Measurements from ENCODE around the gene DAP. TPM values are rescaled to one million over a fixed set of nuclear protein-coding genes. Genes with fewer than 3 reads are reported as not detected.

Gene DAP
- total and polyA plus RNA-seq, 4 donors = 36.6 to 122 (median 101) TPM

DNA sequence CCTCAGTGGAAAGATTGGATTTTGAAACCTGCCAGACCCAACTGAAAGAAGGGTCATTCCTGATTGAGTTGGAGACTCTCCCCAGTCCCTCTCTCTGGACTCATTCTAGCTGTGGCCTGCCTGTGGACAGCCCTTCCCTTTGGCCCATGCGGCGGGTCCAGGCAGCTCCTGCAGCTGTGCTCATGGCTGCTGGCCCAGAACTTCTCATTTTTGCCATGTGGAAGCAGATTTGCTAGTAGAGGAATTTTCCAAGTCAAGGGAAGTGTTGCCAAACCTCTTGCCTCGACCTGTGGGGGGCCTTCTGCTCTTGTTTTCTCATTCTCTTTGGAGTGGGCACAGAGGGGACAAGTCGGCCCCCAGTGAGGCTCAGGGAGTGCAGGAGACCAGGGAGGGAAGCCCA is 108.0 kb downstream of the DAP start:
- Histone ChIP-seq H3K4me3 (ENCODE audit: low read depth in 1 of 3, low read length in 3 of 3) (no peak overlapping the region), H3K36me3 (ENCODE audit: control insufficient read depth in 4 of 4, insufficient read depth in 3 of 4, low read depth in 1 of 4, low read length in 3 of 4) (no peaks in the 10 kb centered on the region), H3K27ac (ENCODE audit: low read depth in 1 of 2, low read length in 2 of 2) (no peak overlapping the region), H3K27me3 (ENCODE audit: control insufficient read depth in 4 of 4, insufficient read depth in 4 of 4, low read length in 3 of 4) (no peaks in the 10 kb centered on the region), H3K4me1 (ENCODE audit: control insufficient read depth in 4 of 4, insufficient read depth in 4 of 4, low read length in 3 of 4) (peaks cover 0 to 5% (median 0%) of the 10 kb centered on the region in 4 donors), H3K9ac (ENCODE audit: low read depth in 1 of 2, low read length in 2 of 2) (no peak overlapping the region), H3K9me3 (ENCODE audit: control insufficient read depth in 4 of 4, low read length in 3 of 4) (no peaks in the 10 kb centered on the region)
- 55% methylated on average over 4 of the region's 4 CpGs for WGBS
- no peak for DNase-seq (ENCODE audit: low spot score)
- TF ChIP-seq HNF4G (IDR thresholded peaks at IDR 0.05) (no peak), ATF3 (IDR thresholded peaks at IDR 0.05) (no peak), REST (IDR thresholded peaks at IDR 0.05) (no peak), MAX (IDR thresholded peaks at IDR 0.05) (no peak), ZBTB33 (IDR thresholded peaks at IDR 0.05) (no peak), SP1 (IDR thresholded peaks at IDR 0.05) (no peak), FOXA2 (IDR thresholded peaks at IDR 0.05) (no peak), FOXA1 (IDR thresholded peaks at IDR 0.05) (no peak), TAF1 (conservative IDR thresholded peaks at IDR 0.05) (no peak), YY1 (IDR thresholded peaks at IDR 0.05) (no peak)
- TF ChIP-seq, protein P1, sequence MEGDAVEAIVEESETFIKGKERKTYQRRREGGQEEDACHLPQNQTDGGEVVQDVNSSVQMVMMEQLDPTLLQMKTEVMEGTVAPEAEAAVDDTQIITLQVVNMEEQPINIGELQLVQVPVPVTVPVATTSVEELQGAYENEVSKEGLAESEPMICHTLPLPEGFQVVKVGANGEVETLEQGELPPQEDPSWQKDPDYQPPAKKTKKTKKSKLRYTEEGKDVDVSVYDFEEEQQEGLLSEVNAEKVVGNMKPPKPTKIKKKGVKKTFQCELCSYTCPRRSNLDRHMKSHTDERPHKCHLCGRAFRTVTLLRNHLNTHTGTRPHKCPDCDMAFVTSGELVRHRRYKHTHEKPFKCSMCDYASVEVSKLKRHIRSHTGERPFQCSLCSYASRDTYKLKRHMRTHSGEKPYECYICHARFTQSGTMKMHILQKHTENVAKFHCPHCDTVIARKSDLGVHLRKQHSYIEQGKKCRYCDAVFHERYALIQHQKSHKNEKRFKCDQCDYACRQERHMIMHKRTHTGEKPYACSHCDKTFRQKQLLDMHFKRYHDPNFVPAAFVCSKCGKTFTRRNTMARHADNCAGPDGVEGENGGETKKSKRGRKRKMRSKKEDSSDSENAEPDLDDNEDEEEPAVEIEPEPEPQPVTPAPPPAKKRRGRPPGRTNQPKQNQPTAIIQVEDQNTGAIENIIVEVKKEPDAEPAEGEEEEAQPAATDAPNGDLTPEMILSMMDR (IDR thresholded peaks at IDR 0.05; ENCODE audit: low read depth, low read length, missing input control) = no peak

DNA sequence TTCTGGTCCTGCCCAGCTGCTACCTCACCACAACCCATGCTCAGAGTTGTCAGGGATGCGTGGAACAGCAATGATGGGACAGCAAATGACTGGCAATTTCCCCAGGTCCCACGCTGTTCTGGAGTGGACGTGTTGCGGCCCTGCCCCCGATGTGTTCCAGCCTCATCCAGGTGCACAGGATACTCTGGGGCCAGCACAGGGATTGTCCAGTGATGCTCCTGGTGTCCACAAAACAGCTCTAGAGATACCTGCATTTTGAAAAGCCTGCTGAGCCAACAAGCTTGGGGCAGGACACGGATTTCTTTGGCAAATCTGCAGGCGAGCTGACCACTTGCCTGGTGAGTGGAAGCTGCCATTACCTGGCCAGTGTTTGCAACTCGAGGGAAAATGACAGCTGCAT is 108.4 kb downstream of the DAP start:
- H3K36me3 ChIP-seq (ENCODE audit: control insufficient read depth in 4 of 4, insufficient read depth in 3 of 4, low read depth in 1 of 4, low read length in 3 of 4) = no peaks in the 10 kb centered on the region
- H3K9ac ChIP-seq (ENCODE audit: low read depth in 1 of 2, low read length in 2 of 2) = no peak overlapping the region
- 89% methylated on average over 8 of the region's 8 CpGs for WGBS
- H3K4me3 ChIP-seq (ENCODE audit: low read depth in 1 of 3, low read length in 3 of 3) = no peak overlapping the region
- peaks cover 0 to 5% (median 0%) of the 10 kb centered on the region in 4 donors for H3K4me1 ChIP-seq (ENCODE audit: control insufficient read depth in 4 of 4, insufficient read depth in 4 of 4, low read length in 3 of 4)
- H3K27ac ChIP-seq (ENCODE audit: low read depth in 1 of 2, low read length in 2 of 2) = no peak overlapping the region
- H3K9me3 ChIP-seq (ENCODE audit: control insufficient read depth in 4 of 4, low read length in 3 of 4) = no peaks in the 10 kb centered on the region
- H3K27me3 ChIP-seq (ENCODE audit: control insufficient read depth in 4 of 4, insufficient read depth in 4 of 4, low read length in 3 of 4) = no peaks in the 10 kb centered on the region
- no peak for DNase-seq (ENCODE audit: low spot score)
- TF ChIP-seq GABPA (IDR thresholded peaks at IDR 0.05 in 1 of 2, conservative IDR thresholded peaks at IDR 0.05 in 1 of 2) = no peak
- TF ChIP-seq FOXA1 (IDR thresholded peaks at IDR 0.05) = no peak
- TF ChIP-seq, protein P1 (IDR thresholded peaks at IDR 0.05; ENCODE audit: low read depth, low read length, missing input control) = no peak
- no peak for TF ChIP-seq ATF3 (IDR thresholded peaks at IDR 0.05)
- TF ChIP-seq HNF4G (IDR thresholded peaks at IDR 0.05) = no peak
- TF ChIP-seq NR2F2 (IDR thresholded peaks at IDR 0.05) = no peak
- no peak for TF ChIP-seq JUND (IDR thresholded peaks at IDR 0.05)
- no peak for TF ChIP-seq YY1 (IDR thresholded peaks at IDR 0.05)
- no peak for TF ChIP-seq SP1 (IDR thresholded peaks at IDR 0.05)
- no peak for TF ChIP-seq FOXA2 (IDR thresholded peaks at IDR 0.05)
- no peak for TF ChIP-seq RXRA (IDR thresholded peaks at IDR 0.05)
- no peak for TF ChIP-seq ZBTB33 (IDR thresholded peaks at IDR 0.05)
- TF ChIP-seq TAF1 (conservative IDR thresholded peaks at IDR 0.05) = no peak
- no peak for TF ChIP-seq HNF4A (conservative IDR thresholded peaks at IDR 0.05)
- TF ChIP-seq RAD21 (IDR thresholded peaks at IDR 0.05) = no peak
- TF ChIP-seq MAX (IDR thresholded peaks at IDR 0.05) = no peak
- TF ChIP-seq EGR1 (IDR thresholded peaks at IDR 0.05; ENCODE audit: low read depth in 2 of 2) = no peak
